AG10803 (cell line): ENCODE measurements around the gene ARHGAP42.

Experiments used
- DNase-seq: peaks from one replicate; pipeline ENCODE4 v3.0.0; 2010; ENCODE audit warnings: low read depth
- H3K4me3 ChIP-seq: 2 replicates; pipeline ENCODE4 v1.5.1; 2011; ENCODE audit warnings: mild to moderate bottlenecking, low read length, control low read depth
- CTCF ChIP-seq: conservative IDR thresholded peaks from 2 replicates; pipeline ENCODE4 v1.5.1; 2011; ENCODE audit warnings: mild to moderate bottlenecking, low read length, control low read depth, inconsistent platforms

ARHGAP42 gene

GRCh38 chr11:100908746-100909145, 221.7 kb downstream of the ARHGAP42 start:
- peak; percentile 75 for DNase-seq
- no peak overlapping the region for H3K4me3 ChIP-seq

GRCh38 chr11:100910808-100911207, 223.7 kb downstream of the ARHGAP42 start:
- no peak overlapping the region for H3K4me3 ChIP-seq
- no peak for TF ChIP-seq CTCF
- DNase-seq: no peak

More at GRCh38 chr11:100908746-100909145, 221.7 kb downstream of the ARHGAP42 start:
- TF ChIP-seq CTCF: peak; percentile 29; the same call in 1 of the 2 replicates

- no peak for TF ChIP-seq CTCF
- DNase-seq: no peak
- H3K4me3 ChIP-seq: no peak overlapping the region
Measured at GRCh38 chr11:100914415-100915110, 227.5 kb downstream of the ARHGAP42 start.

GRCh38 chr11:100918551-100919500, 231.7 kb downstream of the ARHGAP42 start:
- TF ChIP-seq CTCF: no peak
- H3K4me3 ChIP-seq: no peak overlapping the region
- no peak for DNase-seq

- no peak overlapping the region for H3K4me3 ChIP-seq
- TF ChIP-seq CTCF: no peak
- no peak for DNase-seq
Measured at GRCh38 chr11:100920593-100920992, 233.5 kb downstream of the ARHGAP42 start.

- no peak overlapping the region for H3K4me3 ChIP-seq
- no peak for DNase-seq
- no peak for TF ChIP-seq CTCF
Measured at GRCh38 chr11:100922121-100922520, 235.0 kb downstream of the ARHGAP42 start.
